NCI-H345 (cell line): ENCODE data around the gene GCH1.

Experiments
- DNase-seq: peaks from one replicate; lab custom pipeline; 2025; lab: John Stamatoyannopoulos, UW

GCH1 gene

DNA sequence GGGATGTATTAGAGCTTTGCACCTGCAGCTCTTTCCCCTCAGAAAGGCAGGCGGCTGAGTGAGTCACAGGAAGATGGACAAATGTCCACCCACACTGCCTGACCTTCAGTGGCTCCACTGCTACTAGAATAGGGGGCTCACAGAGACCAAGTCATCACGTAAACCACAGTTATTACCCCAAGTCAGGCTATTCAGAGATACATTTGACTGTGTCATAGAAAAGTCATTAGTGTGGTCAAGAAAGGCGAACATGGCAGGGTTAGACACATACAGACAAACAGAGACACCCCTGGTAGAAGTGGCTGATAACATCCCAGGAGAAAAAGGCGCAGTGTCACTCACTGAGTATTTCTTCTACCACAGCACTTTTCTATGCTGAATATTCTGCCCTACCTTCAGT lies 36.0 kb downstream of the GCH1 start:
- no peak for DNase-seq

DNA sequence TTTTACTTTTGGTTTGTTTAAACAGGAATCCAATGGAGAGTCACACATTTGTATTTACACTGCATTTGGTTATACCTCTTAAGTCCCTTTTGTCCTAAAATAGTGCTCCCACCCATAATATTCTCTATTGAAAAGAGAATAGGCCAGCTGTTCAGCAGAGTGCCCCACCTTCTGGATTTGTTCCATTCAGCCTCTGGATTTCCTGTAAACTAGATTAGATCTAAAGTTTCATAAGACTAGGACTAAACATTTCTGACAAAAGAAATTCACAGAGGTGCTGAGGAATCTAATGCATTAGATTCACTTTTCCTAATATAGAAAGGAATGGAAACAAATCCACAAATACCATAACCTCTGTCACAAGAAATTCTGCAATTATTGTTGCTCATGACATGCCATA lies 38.1 kb downstream of the GCH1 start:
- no peak for DNase-seq

DNA sequence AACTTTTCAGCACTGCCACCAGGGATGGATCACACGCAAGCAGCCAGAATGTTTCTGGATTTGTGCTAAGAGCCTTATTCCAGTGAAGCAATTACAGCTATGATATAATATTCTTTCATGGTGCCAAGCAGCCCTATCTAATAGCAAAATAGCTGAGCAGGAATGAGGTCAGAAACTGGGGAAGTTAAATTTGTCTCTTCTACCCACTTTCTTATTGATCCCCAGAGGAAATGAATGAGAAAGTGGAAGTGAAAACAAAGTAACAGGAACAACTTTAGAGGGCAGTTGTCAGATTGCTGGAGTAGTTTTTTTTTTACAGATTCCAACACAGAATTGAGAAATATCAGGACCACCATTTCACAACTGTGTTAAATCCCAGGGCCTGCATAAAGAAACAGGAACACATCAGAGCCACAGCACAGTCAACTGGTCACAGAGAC lies 44.8 kb downstream of the GCH1 start:
- DNase-seq: no peak

DNA sequence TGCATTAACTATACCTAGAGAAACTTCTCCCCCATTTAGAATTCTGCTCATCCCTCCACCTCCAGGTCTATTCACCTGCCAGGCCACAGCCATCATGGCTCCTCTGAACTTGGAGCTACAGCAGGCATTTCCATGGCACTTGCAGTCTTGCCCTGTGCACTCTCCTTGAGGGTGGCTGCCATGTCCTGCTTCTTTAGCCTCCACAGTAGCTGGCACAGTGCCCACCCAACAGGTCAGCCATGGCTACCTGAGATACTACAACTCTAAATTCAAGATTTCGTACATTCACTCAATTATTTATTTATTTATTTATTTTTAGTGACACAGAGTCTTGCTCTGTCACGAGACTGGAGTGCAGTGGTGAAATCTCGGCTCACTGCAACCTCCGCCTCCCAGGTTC lies 46.5 kb downstream of the GCH1 start:
- no peak for DNase-seq

DNA sequence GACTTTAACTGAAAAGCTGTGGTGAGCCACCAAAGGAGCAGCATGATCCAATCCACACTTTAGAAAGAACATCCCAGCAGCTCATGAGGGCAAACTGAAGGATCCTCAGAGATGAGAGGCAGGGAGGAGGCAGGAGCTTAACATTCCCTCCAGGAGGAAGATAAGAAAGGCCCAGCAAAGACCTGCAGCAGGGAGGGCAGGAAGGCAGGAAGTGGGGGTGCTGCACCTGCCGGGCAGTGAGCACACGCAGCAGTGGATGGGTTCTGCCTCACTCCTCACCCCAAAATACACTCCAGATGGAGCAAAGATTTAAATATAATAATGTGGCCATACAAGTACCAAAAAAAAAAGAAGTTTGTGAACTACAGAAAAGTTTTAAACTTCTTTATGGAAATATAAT lies 48.4 kb downstream of the GCH1 start:
- no peak for DNase-seq

DNA sequence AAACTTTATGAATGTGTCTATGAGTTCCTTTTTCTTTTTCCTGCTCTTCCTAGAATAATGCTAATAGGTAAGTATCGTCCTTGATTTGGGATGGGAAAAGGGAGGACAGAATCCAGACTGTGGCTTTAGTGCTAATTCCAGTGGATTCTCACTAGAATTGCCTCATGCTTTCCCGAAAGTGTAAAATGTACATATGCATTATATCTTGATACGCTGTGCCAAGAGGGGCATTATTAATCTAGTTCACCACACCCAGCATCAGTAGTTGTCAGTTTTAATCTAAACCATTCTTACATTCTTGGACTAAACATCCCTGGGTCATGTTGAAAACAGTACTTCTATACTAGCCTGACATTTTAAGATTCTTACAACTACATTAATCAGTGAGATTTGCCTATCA lies 49.3 kb downstream of the GCH1 start:
- no peak for DNase-seq

DNA sequence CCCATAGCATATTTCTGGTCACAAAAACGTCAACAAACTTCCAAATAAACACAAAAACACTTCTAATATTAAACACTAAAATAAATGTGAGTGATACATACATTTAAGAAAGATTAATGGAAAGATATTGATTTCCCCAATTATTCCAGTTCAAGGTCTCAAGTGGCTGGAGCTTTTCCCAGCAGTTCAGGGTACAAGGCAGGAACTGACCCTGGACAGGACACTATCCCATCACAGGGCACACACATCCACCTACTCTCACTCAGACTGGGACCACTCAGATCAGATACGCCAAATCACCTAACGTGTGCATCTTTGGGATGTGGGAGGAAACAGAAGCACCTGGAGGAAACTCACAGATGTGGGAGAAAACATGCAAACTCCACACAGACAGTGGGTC lies 50.4 kb downstream of the GCH1 start:
- no peak for DNase-seq

DNA sequence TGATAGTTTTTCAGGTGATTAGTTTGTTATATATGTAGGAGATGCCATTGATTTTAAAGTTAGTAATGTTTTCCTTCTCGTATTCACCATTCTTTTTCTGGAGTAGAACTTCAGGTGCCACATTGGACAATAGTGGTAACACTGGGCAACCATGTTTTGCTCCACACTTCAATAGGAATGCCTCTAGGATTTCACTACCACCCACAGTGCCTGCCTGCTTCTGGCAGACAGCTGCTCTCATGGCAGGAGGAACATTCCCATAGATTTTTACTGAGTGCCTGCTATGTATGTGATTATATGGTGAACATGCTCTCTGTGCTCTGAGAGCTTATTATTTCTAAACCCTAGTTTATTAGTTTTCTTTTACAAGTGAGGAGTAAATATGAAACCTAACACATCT lies 53.7 kb downstream of the GCH1 start:
- no peak for DNase-seq

DNA sequence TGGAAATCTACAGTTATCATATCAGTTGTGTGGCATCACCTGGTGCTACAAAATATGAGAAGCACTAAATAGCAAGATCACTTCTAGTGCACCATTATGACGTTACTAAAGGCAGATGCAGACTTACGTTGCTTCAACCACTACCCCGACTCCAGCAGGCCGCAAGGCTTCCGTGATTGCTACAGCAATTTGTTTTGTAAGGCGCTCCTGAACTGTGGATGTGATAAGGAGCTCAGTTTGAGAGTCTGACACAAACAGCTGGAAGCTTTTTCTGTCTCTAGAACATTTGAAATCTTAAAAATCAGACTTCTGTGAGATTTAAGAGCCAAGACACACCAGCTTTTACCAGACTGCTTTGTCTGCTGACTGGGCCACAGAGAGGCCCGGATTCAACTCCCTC lies 57.0 kb downstream of the GCH1 start:
- DNase-seq: no peak

DNA sequence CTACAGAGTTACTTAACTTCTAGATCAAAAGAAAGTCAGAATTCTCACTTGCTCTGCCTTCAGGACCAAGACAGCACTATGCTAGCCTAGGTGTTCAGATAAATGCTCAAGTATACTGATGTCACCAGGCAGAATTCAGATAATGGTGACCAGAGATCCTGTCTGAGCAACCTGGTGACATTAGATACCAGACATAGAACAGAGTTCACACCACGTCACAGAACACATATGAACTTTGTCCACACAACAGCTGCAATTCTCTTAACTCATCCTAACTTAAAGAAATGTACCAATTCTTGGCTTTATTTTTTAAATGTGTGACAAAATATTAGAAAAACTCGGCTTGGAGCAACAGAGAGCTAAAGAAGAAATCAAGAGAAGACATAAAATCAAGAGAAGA lies 58.1 kb downstream of the GCH1 start:
- DNase-seq: no peak

DNA sequence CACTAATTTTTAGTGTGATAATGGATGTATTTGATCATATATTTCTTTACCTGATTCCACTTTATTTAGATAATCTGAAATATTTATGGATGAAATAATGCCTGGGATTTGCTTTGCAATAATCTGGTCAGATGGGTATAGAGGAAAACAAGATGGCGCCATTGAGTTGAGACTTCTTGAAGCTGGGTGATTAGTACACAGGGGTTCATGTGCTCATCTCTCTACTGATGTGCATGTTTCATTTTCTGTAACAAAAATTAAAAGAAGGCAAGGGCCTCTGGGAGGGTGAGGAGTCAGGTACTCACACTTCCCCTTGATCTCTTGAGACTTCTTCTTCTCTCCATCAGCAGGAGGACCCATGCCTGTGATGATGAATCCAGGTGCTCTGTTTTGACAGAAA lies 61.8 kb downstream of the GCH1 start:
- DNase-seq: no peak

DNA sequence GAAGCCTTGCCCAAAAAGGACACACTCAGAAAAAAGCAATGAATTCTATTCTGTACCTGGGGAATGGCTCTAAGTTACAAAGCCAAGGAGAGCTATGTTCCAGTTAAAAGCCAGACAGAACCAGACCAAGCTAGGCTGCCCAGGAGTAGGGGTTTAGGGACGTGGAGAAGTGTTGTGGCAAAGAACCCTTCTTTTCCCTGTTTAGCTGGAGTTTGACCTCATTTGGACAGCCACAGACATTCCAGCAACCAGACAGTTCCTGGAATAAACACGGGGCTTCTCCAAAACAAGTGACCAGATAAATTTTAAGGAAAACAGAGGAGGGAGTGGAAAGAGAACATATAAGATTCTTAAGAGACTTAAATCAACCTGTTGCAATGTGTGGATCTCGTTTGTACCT lies 62.3 kb downstream of the GCH1 start:
- DNase-seq: no peak

DNA sequence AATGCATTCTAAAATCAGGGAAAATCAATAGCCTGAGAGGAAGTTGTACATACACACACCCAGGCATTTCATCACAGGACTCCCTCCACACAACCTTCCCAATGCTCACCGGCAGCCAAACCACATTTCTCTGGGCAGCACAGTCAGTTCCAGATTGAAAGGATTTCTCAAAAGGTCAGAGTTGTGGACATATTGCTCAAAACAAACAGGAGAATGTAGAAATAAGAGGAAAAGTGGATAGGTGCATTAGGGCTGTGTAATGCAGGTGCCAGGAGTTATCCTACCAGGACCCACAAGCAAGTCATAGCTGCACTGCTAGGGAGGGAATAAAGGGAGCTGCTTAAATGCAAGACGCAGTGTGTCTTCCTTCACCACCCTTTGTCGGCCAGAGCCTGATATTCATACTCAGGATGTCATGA lies 62.9 kb downstream of the GCH1 start:
- no peak for DNase-seq

DNA sequence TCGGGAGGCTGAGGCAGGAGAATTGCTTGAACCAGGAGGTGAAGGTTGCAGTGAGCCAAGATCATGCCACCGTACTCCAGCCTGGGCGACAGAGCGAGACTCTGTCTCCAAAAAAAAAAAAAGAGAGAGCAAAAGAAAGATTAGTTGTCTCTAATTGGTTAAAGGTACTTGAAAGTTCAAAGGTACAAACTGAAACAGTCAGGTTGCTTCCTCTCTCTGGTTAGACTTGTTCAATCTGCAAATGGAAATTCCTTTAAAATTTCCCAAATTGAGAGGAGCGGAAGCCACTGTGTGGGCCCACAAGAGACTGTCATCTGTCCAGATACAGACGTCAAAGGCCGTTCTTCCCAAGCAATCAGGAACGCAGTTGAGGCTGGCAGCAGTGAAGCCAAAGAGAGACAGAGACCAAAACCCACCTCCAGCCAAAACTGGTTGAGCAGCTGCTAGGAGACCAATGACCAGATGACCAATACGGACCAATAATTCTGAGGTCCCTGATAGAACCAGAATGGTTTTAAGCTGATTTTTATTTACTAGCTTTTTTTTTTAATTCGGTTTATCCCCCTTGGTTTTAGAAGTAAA lies 63.6 kb downstream of the GCH1 start:
- DNase-seq: no peak

DNA sequence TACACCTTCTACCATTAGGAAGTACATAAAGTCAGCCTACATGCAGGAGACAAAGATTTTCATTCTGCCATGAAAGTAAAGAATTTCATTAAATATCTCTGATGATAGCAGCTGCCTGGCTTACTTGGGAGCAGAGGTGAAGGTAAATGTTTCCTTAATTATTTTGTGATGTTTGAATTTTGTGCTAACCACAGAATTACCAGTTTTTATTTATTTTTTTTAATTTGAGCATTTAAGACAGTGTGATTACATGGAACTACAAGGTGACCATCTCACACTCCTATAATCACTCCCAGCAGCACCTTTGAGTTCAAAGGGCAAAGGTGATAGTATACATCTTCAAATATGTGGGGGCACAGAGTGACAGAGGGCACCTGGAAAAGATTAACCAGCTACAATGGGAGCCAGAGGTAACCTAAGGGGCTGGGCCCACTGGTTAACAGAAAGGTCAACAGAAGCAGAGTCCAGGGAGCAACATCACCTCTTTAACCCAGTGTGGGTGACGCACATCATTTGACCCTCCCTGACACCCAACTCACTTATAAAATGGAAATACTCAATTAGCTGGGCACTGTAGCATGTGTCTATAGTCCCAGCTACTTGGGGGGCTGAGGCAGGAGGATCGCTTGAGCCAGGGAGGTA lies 65.0 kb downstream of the GCH1 start:
- no peak for DNase-seq

DNA sequence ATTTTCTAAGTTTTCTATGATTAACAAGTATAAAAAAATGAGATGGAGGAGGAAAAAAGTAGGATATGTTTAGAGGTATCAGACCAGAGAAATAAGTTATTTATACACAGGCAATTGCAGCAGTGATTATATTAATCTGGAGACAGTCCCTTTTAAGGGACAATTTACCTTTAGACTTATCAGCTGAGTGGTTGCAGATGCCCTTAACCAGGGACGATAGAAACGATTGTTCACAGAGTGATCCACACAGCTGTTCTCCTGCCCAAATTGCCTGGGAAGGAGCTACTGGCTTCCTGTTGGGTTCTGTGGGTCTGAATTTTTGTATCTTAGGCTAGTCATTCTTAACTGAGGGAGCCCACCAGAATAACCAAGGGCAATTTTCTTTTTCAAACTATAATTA lies 66.4 kb downstream of the GCH1 start:
- DNase-seq: no peak

DNA sequence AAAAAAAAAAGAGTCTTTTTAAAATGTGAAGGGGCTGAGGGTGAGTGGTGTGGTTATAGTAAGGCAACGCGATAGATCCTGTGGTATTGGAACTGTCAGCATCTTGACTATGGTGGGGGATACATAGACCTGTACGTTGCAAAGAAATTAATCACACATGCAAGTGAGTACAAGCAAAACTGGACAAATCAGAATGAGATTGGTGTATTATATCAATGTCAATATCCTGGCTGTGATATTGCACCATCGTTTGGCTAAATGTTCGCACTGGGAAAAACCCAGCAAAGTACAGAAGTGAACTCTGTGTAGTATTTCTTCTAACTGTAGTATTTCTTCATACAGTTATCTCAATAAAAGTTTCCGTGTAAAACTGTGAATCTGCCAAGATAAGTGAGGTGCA lies 67.9 kb downstream of the GCH1 start:
- DNase-seq: no peak

DNA sequence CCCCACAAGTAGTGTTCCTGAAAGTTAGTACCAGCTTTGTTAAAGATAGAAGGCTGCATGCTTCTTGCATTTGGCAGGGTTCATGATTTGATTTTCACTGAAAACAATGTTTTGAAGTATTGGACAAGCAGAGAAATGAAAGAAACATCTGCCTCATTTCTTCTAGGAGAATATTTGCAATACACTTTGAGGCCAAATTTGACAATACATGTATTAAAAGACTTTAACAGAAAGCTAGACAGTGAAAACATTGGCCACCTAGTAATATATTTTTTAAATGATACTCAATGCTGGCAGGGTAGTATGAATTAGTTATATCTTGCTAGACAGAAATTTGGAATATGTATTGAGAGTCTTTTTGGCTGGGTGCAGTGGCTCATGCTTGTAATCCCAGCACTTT lies 68.5 kb downstream of the GCH1 start:
- no peak for DNase-seq

DNA sequence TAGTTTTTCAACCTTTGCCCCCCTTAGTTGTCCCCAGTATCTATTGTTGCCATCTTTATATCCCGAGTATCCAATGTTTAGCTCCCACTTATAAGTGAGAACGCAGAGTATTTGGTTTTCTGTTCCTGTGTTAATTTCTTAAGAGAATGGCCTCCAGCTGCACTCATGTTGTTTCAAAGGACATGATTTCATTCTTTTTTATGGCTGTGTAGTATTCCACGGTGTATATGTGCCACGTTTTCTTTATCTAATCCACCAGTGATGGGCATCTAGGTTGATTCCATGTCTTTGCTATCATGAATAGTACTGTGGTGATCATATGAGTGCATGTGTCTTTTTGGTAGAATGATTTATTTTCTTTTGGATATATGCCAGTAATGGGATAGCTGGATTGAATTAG lies 72.0 kb downstream of the GCH1 start:
- DNase-seq: no peak

DNA sequence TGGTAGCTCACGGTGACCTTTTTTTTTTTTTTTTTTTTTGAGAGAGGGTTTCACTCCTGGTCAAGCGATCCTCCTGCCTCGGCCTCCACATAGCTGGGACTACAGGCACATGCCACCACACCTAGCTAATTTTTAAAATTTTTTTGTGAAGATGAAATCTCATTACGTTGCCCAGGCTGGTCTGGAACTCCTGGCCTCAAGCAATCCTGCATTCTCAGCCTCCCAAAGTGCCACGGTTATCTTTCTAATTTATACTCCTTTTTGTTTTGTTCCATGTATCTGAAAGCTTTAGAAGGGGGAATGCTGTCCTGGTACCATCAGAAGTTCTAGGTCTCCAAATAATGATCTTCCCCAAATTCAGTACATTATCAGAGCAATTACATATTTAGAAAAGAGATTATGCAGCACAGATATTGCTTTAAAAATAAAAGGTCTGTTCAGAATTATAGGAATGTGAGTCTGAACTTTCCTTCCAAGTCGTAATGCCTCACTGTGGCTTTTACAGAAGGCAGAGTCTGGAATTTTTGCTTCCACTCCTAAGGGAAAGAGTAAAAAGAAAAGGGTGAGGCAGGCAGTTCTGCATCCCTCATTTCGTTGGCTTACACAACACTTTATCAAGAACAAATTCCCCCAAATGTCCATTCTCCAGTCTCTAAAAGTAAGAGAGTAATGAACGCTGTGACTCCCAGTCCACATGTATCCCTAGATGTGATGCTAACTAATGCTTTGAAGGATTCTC lies 73.0 kb downstream of the GCH1 start:
- no peak for DNase-seq

DNA sequence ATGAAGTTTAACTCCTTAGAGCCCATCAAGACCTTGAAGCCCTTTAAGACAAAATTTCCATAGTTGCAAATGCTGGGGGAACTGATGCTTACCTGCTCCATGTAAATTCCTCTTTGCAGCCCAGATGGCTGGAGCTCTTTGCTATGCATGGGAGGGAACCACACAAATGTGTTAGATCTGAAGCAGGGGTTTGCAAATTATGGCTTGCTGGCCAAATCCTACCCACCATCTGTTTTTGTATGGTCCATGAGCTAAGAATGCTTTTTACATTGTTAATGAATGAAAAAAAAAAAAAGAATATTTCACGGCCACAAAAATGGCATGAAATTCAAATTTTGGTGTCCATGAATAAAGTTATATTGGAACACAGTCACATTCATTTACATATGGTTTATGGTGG lies 74.6 kb downstream of the GCH1 start:
- no peak for DNase-seq

DNA sequence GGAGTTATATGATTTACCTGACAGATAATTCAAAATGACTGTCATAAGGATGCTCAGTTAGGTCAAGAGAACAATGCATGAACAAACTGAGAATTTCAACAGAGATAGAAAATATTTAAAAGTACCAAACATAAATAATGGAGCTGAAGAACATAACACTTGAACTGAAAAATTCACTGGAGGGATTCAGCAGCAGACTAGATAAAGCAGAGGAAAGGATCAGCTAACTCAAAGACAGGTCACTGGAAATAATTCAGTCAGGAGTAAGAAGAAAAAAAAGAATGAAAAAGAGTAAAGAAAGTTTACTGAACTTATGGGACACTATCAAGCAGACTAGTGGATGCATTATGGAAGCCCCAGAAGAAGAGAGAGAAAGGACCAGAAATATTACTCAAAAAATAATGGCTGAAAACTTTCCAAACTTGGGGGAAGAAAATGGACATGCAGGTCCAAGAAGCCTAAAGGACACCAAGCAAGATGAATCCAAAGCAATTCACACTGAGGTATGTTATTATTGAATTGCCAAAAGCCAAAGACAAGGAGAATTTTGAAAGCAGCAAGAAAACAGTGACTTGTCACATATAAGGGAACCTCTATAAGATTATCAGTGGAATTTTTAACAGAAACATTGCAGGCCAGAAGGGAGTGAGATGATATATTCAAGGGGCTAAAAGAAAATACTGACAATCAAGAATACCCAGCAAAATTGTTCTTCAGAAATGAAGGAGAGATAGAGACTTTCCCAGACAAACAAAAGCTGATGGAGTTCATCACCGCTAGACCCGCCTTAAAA lies 78.7 kb downstream of the GCH1 start:
- DNase-seq: no peak

DNA sequence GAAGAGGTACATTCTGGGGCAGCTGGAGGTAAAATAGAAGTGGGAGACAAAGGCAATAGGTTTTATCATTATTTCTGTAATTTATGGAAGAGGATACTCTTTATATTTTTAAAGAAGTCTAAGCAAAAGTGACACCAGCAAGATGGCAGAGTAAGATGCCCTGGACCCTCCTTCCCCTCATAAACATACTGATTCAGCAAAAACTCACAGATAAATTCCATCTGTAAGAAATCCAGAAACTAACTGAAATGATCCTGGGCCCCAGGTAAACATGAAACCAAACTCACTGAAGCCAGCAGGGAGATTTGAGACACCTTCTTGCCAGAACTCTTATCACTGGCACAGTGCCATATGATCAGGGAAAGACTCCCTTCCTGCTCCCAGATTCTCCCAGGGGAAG lies 79.9 kb downstream of the GCH1 start:
- DNase-seq: no peak
